Measurements from ENCODE around the gene NRG2. TPM values are rescaled to one million over a fixed set of nuclear protein-coding genes. Genes with fewer than 3 reads are reported as not detected.

NRG2 gene
- total RNA-seq, 1 experiment from 2014 or later: 0.91 TPM

DNA sequence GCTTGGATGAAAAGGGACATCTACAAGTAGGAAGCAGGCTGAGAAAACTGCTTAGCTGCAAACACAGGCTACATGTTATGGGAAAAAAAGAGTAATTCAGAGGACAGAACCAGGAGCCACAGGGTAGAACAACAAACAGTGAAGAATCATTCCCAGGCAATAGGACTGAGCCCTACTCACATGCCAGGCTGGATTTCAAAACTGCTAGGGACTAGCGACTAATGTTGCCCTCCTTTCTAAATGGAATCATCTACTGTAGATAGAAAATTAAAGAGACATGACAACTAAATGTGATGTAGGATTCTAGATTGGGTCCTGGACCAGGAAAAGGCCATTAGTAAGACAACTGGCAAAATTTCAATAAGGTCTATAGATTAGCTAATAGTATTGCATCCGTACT, 15.3 kb downstream of the NRG2 start:
- intact Hi-C loops (cut with micrococcal nuclease): no loop called here
- Histone ChIP-seq H3K9ac (ENCODE audit: low read length) (no peak overlapping the region), H2AFZ (ENCODE audit: low read depth, low read length, poor library complexity, severe bottlenecking) (no peak overlapping the region), H3K4me2 (ENCODE audit: low read length) (no peak overlapping the region), H3K27ac (ENCODE audit: low read depth, low read length) (no peak overlapping the region), H4K20me1 (ENCODE audit: insufficient read depth) (no peaks in the 10 kb centered on the region), H3K27me3 (ENCODE audit: insufficient read depth, low read length) (no peaks in the 10 kb centered on the region), H3K4me1 (ENCODE audit: control insufficient read depth in 1 of 2, insufficient read depth in 2 of 2, low read length in 2 of 2) (no peaks in the 10 kb centered on the region), H3K36me3 (ENCODE audit: control insufficient read depth in 1 of 2, insufficient read depth in 2 of 2, low read length in 2 of 2) (no peaks in the 10 kb centered on the region), H3K9me3 (ENCODE audit: control insufficient read depth in 1 of 2, insufficient read depth in 1 of 2, low read depth in 1 of 2, low read length in 2 of 2) (no peaks in the 10 kb centered on the region), H3K9me2 (ENCODE audit: insufficient read depth) (no peaks in the 10 kb centered on the region), H3K79me2 (ENCODE audit: insufficient read depth, low read length) (no peaks in the 10 kb centered on the region), H3K4me3 (replicated peaks in 1 of 2; ENCODE audit: low read depth in 1 of 2, low read length in 2 of 2) (no peak overlapping the region)
- ChIA-PET RAD21 (ENCODE audit: low non-redundant PET in 1 of 2, low total read pairs in 2 of 2, uncharacterized antibody in 2 of 2, unreplicated experiment in 2 of 2) (no interaction called here), POLR2A (no interaction called here), CTCF (no interaction called here)
- ATAC-seq (no peak), DNase-seq (ENCODE audit: low read depth, low spot score) (no peak)
- TF ChIP-seq ZFX (IDR thresholded peaks at IDR 0.05): no peak
- TF ChIP-seq POLR2A (IDR thresholded peaks at IDR 0.05; ENCODE audit: borderline replicate concordance, extremely low read depth, insufficient read depth, insufficient read length): no peak
- TF ChIP-seq SP1 (IDR thresholded peaks at IDR 0.05; ENCODE audit: low read depth): no peak
- TF ChIP-seq RAD21 (IDR thresholded peaks at IDR 0.05; ENCODE audit: low read depth): no peak
- no peak for TF ChIP-seq ELF1 (IDR thresholded peaks at IDR 0.05; ENCODE audit: borderline replicate concordance, low read depth)
- TF ChIP-seq TCF7L2 (IDR thresholded peaks at IDR 0.05; ENCODE audit: borderline replicate concordance, extremely low read depth, insufficient read depth, insufficient read length): no peak
- no peak for TF ChIP-seq POLR2AphosphoS5 (IDR thresholded peaks at IDR 0.05; ENCODE audit: low read depth, low read length)
- TF ChIP-seq YY1 (IDR thresholded peaks at IDR 0.05; ENCODE audit: extremely low read depth, insufficient replicate concordance, low read depth, low read length): no peak
- no peak for TF ChIP-seq ZNF274 (IDR thresholded peaks at IDR 0.05; ENCODE audit: low read depth, low read length)
- TF ChIP-seq, protein P1, sequence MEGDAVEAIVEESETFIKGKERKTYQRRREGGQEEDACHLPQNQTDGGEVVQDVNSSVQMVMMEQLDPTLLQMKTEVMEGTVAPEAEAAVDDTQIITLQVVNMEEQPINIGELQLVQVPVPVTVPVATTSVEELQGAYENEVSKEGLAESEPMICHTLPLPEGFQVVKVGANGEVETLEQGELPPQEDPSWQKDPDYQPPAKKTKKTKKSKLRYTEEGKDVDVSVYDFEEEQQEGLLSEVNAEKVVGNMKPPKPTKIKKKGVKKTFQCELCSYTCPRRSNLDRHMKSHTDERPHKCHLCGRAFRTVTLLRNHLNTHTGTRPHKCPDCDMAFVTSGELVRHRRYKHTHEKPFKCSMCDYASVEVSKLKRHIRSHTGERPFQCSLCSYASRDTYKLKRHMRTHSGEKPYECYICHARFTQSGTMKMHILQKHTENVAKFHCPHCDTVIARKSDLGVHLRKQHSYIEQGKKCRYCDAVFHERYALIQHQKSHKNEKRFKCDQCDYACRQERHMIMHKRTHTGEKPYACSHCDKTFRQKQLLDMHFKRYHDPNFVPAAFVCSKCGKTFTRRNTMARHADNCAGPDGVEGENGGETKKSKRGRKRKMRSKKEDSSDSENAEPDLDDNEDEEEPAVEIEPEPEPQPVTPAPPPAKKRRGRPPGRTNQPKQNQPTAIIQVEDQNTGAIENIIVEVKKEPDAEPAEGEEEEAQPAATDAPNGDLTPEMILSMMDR (IDR thresholded peaks at IDR 0.05 in 2 of 3, conservative IDR thresholded peaks at IDR 0.05 in 1 of 3; ENCODE audit: borderline replicate concordance in 1 of 3, insufficient read depth in 1 of 3, low read depth in 2 of 3, low read length in 2 of 3): no peak
- no peak for TF ChIP-seq EZH2phosphoT487 (IDR thresholded peaks at IDR 0.05; ENCODE audit: borderline replicate concordance)
- TF ChIP-seq, protein P2, sequence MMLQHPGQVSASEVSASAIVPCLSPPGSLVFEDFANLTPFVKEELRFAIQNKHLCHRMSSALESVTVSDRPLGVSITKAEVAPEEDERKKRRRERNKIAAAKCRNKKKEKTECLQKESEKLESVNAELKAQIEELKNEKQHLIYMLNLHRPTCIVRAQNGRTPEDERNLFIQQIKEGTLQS (IDR thresholded peaks at IDR 0.05): no peak
- TF ChIP-seq, protein P3, sequence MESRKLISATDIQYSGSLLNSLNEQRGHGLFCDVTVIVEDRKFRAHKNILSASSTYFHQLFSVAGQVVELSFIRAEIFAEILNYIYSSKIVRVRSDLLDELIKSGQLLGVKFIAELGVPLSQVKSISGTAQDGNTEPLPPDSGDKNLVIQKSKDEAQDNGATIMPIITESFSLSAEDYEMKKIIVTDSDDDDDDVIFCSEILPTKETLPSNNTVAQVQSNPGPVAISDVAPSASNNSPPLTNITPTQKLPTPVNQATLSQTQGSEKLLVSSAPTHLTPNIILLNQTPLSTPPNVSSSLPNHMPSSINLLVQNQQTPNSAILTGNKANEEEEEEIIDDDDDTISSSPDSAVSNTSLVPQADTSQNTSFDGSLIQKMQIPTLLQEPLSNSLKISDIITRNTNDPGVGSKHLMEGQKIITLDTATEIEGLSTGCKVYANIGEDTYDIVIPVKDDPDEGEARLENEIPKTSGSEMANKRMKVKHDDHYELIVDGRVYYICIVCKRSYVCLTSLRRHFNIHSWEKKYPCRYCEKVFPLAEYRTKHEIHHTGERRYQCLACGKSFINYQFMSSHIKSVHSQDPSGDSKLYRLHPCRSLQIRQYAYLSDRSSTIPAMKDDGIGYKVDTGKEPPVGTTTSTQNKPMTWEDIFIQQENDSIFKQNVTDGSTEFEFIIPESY (IDR thresholded peaks at IDR 0.05; ENCODE audit: extremely low read depth, insufficient replicate concordance, low read length): no peak
- TF ChIP-seq SIN3A (IDR thresholded peaks at IDR 0.05; ENCODE audit: low read depth): no peak
- no peak for TF ChIP-seq CEBPB (IDR thresholded peaks at IDR 0.05; ENCODE audit: low read depth)
- TF ChIP-seq, protein P4, sequence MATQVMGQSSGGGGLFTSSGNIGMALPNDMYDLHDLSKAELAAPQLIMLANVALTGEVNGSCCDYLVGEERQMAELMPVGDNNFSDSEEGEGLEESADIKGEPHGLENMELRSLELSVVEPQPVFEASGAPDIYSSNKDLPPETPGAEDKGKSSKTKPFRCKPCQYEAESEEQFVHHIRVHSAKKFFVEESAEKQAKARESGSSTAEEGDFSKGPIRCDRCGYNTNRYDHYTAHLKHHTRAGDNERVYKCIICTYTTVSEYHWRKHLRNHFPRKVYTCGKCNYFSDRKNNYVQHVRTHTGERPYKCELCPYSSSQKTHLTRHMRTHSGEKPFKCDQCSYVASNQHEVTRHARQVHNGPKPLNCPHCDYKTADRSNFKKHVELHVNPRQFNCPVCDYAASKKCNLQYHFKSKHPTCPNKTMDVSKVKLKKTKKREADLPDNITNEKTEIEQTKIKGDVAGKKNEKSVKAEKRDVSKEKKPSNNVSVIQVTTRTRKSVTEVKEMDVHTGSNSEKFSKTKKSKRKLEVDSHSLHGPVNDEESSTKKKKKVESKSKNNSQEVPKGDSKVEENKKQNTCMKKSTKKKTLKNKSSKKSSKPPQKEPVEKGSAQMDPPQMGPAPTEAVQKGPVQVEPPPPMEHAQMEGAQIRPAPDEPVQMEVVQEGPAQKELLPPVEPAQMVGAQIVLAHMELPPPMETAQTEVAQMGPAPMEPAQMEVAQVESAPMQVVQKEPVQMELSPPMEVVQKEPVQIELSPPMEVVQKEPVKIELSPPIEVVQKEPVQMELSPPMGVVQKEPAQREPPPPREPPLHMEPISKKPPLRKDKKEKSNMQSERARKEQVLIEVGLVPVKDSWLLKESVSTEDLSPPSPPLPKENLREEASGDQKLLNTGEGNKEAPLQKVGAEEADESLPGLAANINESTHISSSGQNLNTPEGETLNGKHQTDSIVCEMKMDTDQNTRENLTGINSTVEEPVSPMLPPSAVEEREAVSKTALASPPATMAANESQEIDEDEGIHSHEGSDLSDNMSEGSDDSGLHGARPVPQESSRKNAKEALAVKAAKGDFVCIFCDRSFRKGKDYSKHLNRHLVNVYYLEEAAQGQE (IDR thresholded peaks at IDR 0.05; ENCODE audit: low read depth): no peak
- no peak for TF ChIP-seq JUND (IDR thresholded peaks at IDR 0.05)
- TF ChIP-seq CBX3 (IDR thresholded peaks at IDR 0.05; ENCODE audit: low read depth): no peak
- no peak for TF ChIP-seq SRF (IDR thresholded peaks at IDR 0.05; ENCODE audit: low read depth)
- no TSS peak for BruUV-seq (replicated peaks)
